K562 (cell line): ENCODE measurements around the gene ERRFI1. TPM values are rescaled to one million over a fixed set of nuclear protein-coding genes. Genes with fewer than 3 reads are reported as not detected.

ENCODE experiments used
- ATAC-seq: fragments of 200-7000 bp; cut with Tn5 transposase; 3 replicates; pipeline ENCODE4 v1.9.1; 2020; ENCODE audit warnings: moderate library complexity
- BruUV-seq: library from RNA; stranded (reverse); fragments of 400-500 nt; replicated peaks from 2 replicates; lab custom pipeline; 2021; lab: Mats Ljungman, UMichigan
- CTCF ChIA-PET: fragments of 300-600 bp; formaldehyde crosslinking; extraction: SDS; loops from one replicate; lab custom pipeline; 2021; ENCODE audit warnings: low intra/inter-chr PET ratio; lab: Yijun Ruan, JAX
- POLR2A ChIA-PET: fragments of 300-600, 350-650 bp; sonication (Branson Sonifier 250); formaldehyde crosslinking; extraction: SDS; loops from one replicate; lab custom pipeline; 2021; ENCODE audit warnings: antibody characterized with exemption, inconsistent platforms; lab: Yijun Ruan, JAX
- DNase-seq, 4 experiments: peaks; one replicate each; pipeline versions ENCODE4 v3.0.0 to v3.0.0-alpha.2; 2011 to 2018; ENCODE audit warnings: low spot score in 3 of 4, mixed read lengths in 3 of 4; ENCODE audit errors: extremely low read depth in 1 of 4
- FAIRE-seq: peaks from 2 replicates; lab custom pipeline; 2011; peaks lifted over from hg19 to GRCh38; lab: Jason Lieb, UNC
- H2AFZ ChIP-seq: 2 replicates; pipeline ENCODE4 v1.6.0; 2011; ENCODE audit warnings: low read depth, low read length, control low read depth, inconsistent platforms
- H3K27ac ChIP-seq: fragments of 200-600 bp; 3 replicates; pipeline ENCODE4 v1.8.0; 2011; ENCODE audit warnings: low read depth, mild to moderate bottlenecking, control low read depth, inconsistent platforms, low read length, moderate library complexity, mixed read lengths; ENCODE audit errors: extremely low read depth
- H3K27me3 ChIP-seq, 2 experiments: fragments of 300-600 bp in 1 of 2; 2 replicates in 1 of 2; 3 replicates in 1 of 2; pipeline versions ENCODE4 v1.6.0 to v1.8.0; 2011; ENCODE audit warnings: inconsistent platforms in 2 of 2, low read length in 2 of 2, mild to moderate bottlenecking in 1 of 2, mixed read lengths in 1 of 2, moderate library complexity in 1 of 2; ENCODE audit not compliant: control insufficient read depth in 2 of 2, insufficient read depth in 2 of 2
- H3K36me3 ChIP-seq: fragments of 300-600 bp; 3 replicates; pipeline ENCODE4 v1.8.0; 2011; ENCODE audit warnings: mild to moderate bottlenecking, low read length, inconsistent platforms; ENCODE audit not compliant: control insufficient read depth, insufficient read depth
- H3K4me1 ChIP-seq, 2 experiments: fragments of 200-600 bp in 1 of 2; replicated peaks in 1 of 2; 2 replicates in 1 of 2; 3 replicates in 1 of 2; pipeline versions ENCODE4 v1.5.1 to v1.8.0; 2011; ENCODE audit warnings: inconsistent platforms in 2 of 2, low read length in 2 of 2, mild to moderate bottlenecking in 1 of 2, mixed read lengths in 1 of 2, moderate library complexity in 1 of 2; ENCODE audit not compliant: control insufficient read depth in 2 of 2, insufficient read depth in 2 of 2
- H3K4me2 ChIP-seq: 2 replicates; pipeline ENCODE4 v1.6.1; 2011; ENCODE audit warnings: low read length, control low read depth, inconsistent platforms, mixed read lengths; ENCODE audit not compliant: insufficient read depth
- H3K4me3 ChIP-seq: fragments of 200-600 bp; sonication (generic), shearing (Covaris generic); 2 replicates; pipeline ENCODE4 v1.5.1; 2016; ENCODE audit warnings: control low read depth, inconsistent platforms
- H3K79me2 ChIP-seq: fragments of 200-600 bp; 3 replicates; pipeline ENCODE4 v1.8.0; 2011; ENCODE audit warnings: low read length, inconsistent platforms; ENCODE audit not compliant: control insufficient read depth, insufficient read depth
- H3K9ac ChIP-seq, 2 experiments: 2 replicates each; pipeline versions ENCODE4 v1.6.0 to v1.6.1; 2011; ENCODE audit warnings: low read depth in 2 of 2, low read length in 2 of 2, control low read depth in 1 of 2, inconsistent platforms in 1 of 2, mild to moderate bottlenecking in 1 of 2, mixed read lengths in 1 of 2; ENCODE audit not compliant: insufficient read depth in 1 of 2
- H3K9me1 ChIP-seq: one replicate; pipeline ENCODE4 v1.6.0; 2011; ENCODE audit warnings: inconsistent platforms, mild to moderate bottlenecking, low read length, moderate library complexity; ENCODE audit not compliant: control insufficient read depth, insufficient read depth
- H3K9me3 ChIP-seq: replicated peaks from 2 replicates; pipeline ENCODE4 v1.5.1; 2011; ENCODE audit warnings: low read depth, low read length, inconsistent platforms; ENCODE audit not compliant: control insufficient read depth, insufficient read depth
- H4K20me1 ChIP-seq: replicated peaks from 2 replicates; pipeline ENCODE4 v1.6.1; 2011; ENCODE audit warnings: low read length, inconsistent platforms, mixed read lengths; ENCODE audit not compliant: control insufficient read depth, insufficient read depth
- ATF7 ChIP-seq: fragments of 450-650 bp; IDR thresholded peaks from 2 replicates; pipeline ENCODE4 v1.7.1; 2014; ENCODE audit warnings: mild to moderate bottlenecking, moderate library complexity
- DACH1 ChIP-seq: fragments of 450-650 bp; IDR thresholded peaks from 2 replicates; pipeline ENCODE4 v1.6.1; 2018; ENCODE audit not compliant: partially characterized antibody
- ELK3 ChIP-seq: fragments of 450-650 bp; formaldehyde crosslinking; IDR thresholded peaks from 2 replicates; pipeline ENCODE4 v1.4.0; 2020; ENCODE audit warnings: mild to moderate bottlenecking
- FOSL1 ChIP-seq: fragments of 200-800 bp; sonication (Bioruptor generic); conservative IDR thresholded peaks from 2 replicates; pipeline ENCODE4 v1.6.1; 2016; ENCODE audit warnings: missing genetic modification characterization, missing compliant biosample characterization
- MBD2 ChIP-seq: sonication (generic); IDR thresholded peaks from 2 replicates; pipeline ENCODE4 v1.6.1; 2016; ENCODE audit warnings: low read depth, borderline replicate concordance
- ZNF395 ChIP-seq: fragments of 200-800 bp; sonication (Bioruptor generic); IDR thresholded peaks from 2 replicates; pipeline ENCODE4 v1.6.1; 2017; ENCODE audit warnings: missing genetic modification characterization, missing compliant biosample characterization
- in situ Hi-C: fragments of 300-500 bp; cut with MboI; formaldehyde crosslinking; loops from 4 replicates; pipeline ENCODE4 v1.15.0; 2018; ENCODE audit warnings: inconsistent platforms, mixed read lengths
- intact Hi-C: fragments of 100-400 bp; cut with micrococcal nuclease; formaldehyde crosslinking; loops from 2 replicates; pipeline ENCODE4 v1.14.2; 2022
- polyA plus RNA-seq, 8 experiments: library from polyadenylated mRNA; depleted of rRNA in 4 of 8; stranded (reverse) in 5 of 8; unstranded in 3 of 8; fragments of >200 nt; fragmentation: Nextera tagmentation in 2 of 8; fragmentation: Illumina TruSeq in 1 of 8; extraction: Ambion mirVana in 2 of 8; extraction: Trizol in 1 of 8; gene quantifications; 2 replicates each; pipeline versions ENCODE4 v1.2.1 to v1.2.3, GENCODE V29; 2011 to 2014; ENCODE audit warnings: inconsistent platforms in 1 of 8, missing spikeins in 1 of 8
- total RNA-seq, 7 experiments: library from RNA; depleted of rRNA in 6 of 7; stranded (reverse); fragments of >200 nt in 6 of 7; fragmentation: Illumina TruSeq in 2 of 7; extraction: Trizol in 2 of 7; gene quantifications; 2 replicates each; pipeline versions ENCODE4 v1.2.1 to v1.2.3, GENCODE V29; 2011 to 2021; ENCODE audit warnings: low replicate concordance in 1 of 7

The ERRFI1 gene
- total and polyA plus RNA-seq, 9 of the 15 experiments (the other 6 are each of a cell fraction or from before 2014, with no cell fraction given): 0.67 to 4.4 (median 1.1) TPM

- Histone ChIP-seq H3K79me2 (no peaks in the 10 kb centered on the region), H3K4me3 (no peak overlapping the region), H3K36me3 (no peaks in the 10 kb centered on the region), H3K4me2 (no peak overlapping the region), H3K9ac (no peak overlapping the region), H3K4me1 (peaks cover 0 to 7% of the 10 kb centered on the region in 2 experiments; a peak in 1 of 5 replicates), H3K27ac (no peak overlapping the region), H4K20me1 (no peaks in the 10 kb centered on the region; the same call in 1 of the 2 replicates), H3K9me3 (no peaks in the 10 kb centered on the region), H2AFZ (no peak overlapping the region)
- FAIRE-seq (no peak), DNase-seq (no peak), ATAC-seq (no peak)
- in situ Hi-C loops: loop anchor here (5.0 to 10.0 kb wide), 2 partner anchors 295 to 352 kb away; no protein-coding TSS in a partner anchor
- CTCF ChIA-PET: interaction anchor here (0.5 to 3.5 kb wide), 11 partner anchors 22 to 763 kb away, joined by 3 to 37 read pairs (median 4); no protein-coding TSS in a partner anchor
- intact Hi-C loops: loop anchor here (5.0 kb wide), 1 partner anchor 350 kb away; no protein-coding TSS in a partner anchor
- no TSS peak for BruUV-seq
- TF ChIP-seq FOSL1 (tag): no peak
- no peak for TF ChIP-seq ZNF395 (CRISPR knock-in tag)
- TF ChIP-seq ATF7: no peak
- no peak for TF ChIP-seq MBD2
- TF ChIP-seq DACH1: no peak
- TF ChIP-seq ELK3: no peak
- TF ChIP-seq, all 486 proteins: peak for 0
- peaks cover 4 to 6% of the 10 kb centered on the region in 2 experiments for H3K27me3 ChIP-seq
- H3K9me1 ChIP-seq: no peaks in the 10 kb centered on the region
- POLR2A ChIA-PET: interaction anchor here (0.6 to 1.1 kb wide), 3 partner anchors 33 to 297 kb away, joined by 3 to 4 read pairs (median 3); no protein-coding TSS in a partner anchor
Observed at GRCh38 chr1:8016895-8017241, 9.2 kb downstream of the ERRFI1 start.
